OCI-LY3 (cell line): Measurements from ENCODE around the gene RAB23.

ENCODE experiments used
- H2AFZ ChIP-seq: fragments of 200-600, 300-600 bp; shearing (Covaris generic); 2 replicates; pipeline ENCODE4 v1.6.0; 2014; ENCODE audit warnings: antibody characterized with exemption, low read depth, low read length
- H3K27ac ChIP-seq: fragments of 200-600, 300-600 bp; sonication (generic); 2 replicates; pipeline ENCODE4 v1.5.1; 2014; ENCODE audit warnings: mild to moderate bottlenecking, low read length, moderate library complexity, mixed read lengths
- H3K27me3 ChIP-seq: fragments of 200-600, 300-600 bp; sonication (generic); 2 replicates; pipeline ENCODE4 v1.6.1; 2014; ENCODE audit warnings: low read depth, low read length, mixed read lengths
- H3K36me3 ChIP-seq: fragments of 200-600, 300-600 bp; sonication (generic); replicated peaks from 2 replicates; pipeline ENCODE3; 2014; ENCODE audit warnings: low read depth, low read length, mixed read lengths
- H3K4me1 ChIP-seq: fragments of 300-600, 200-600 bp; sonication (generic); 2 replicates; pipeline ENCODE4 v1.6.1; 2014; ENCODE audit warnings: low read length, mixed read lengths
- H3K4me2 ChIP-seq: fragments of 200-600, 300-600 bp; sonication (generic); 2 replicates; pipeline ENCODE4 v1.6.1; 2014; ENCODE audit warnings: low read length, mixed read lengths
- H3K4me3 ChIP-seq: fragments of 300-600, 200-600 bp; sonication (generic); 2 replicates; pipeline ENCODE4 v1.5.1; 2014; ENCODE audit warnings: antibody characterized with exemption, mild to moderate bottlenecking, low read length, moderate library complexity
- H3K79me2 ChIP-seq: fragments of 300-600, 200-600 bp; shearing (Covaris generic); 2 replicates; pipeline ENCODE4 v1.6.1; 2014; ENCODE audit warnings: mild to moderate bottlenecking, low read length, mixed read lengths
- H3K9ac ChIP-seq: fragments of 300-600, 200-600 bp; shearing (Covaris generic); 2 replicates; pipeline ENCODE4 v1.6.0; 2014; ENCODE audit warnings: mild to moderate bottlenecking, low read length, moderate library complexity
- H3K9me3 ChIP-seq: fragments of 200-600, 300-600 bp; shearing (Covaris generic); 2 replicates; pipeline ENCODE4 v1.6.1; 2014; ENCODE audit warnings: low read length, mixed read lengths; ENCODE audit not compliant: insufficient read depth
- H4K20me1 ChIP-seq: fragments of 200-600, 300-600 bp; sonication (generic); 2 replicates; pipeline ENCODE4 v1.6.1; 2016; ENCODE audit warnings: low read length, mixed read lengths; ENCODE audit not compliant: insufficient read depth
- EZH2phosphoT487 ChIP-seq: fragments of 200-600 bp; shearing (Covaris generic); IDR thresholded peaks from 2 replicates; pipeline ENCODE4 v1.6.1; 2018; ENCODE audit warnings: antibody characterized with exemption, mixed run types, low read depth
- TF ChIP-seq, protein P1 (sequence below): fragments of 200-600, 300-600 bp; sonication (generic); IDR thresholded peaks from 2 replicates; pipeline ENCODE4 v1.5.1; 2014; ENCODE audit warnings: antibody characterized with exemption, low read length, low read depth

Gene RAB23

DNA sequence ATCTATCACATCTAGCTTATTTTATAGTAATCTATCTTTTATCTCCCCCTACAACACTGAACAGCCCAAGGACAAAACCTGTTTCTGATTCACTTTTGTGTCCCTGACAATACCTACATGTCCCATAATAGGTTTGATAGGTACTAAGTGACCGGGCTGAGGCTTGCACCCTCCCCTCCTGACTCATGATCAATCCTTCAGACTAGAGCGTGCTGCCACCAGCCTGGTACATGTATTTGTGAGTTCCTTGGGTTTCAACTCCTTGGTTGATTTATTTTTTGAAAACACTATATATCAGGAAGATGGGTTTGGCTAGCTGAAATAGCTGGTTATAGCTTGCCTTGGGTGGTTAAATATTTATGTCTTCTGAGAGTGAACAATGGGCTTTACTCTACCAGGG, 41.6 kb upstream of the RAB23 start:
- no peak overlapping the region for H3K4me3 ChIP-seq
- no peaks in the 10 kb centered on the region for H3K36me3 ChIP-seq
- H3K27ac ChIP-seq: no peak overlapping the region
- H3K4me2 ChIP-seq: no peak overlapping the region
- no peak overlapping the region for H3K9ac ChIP-seq
- no peaks in the 10 kb centered on the region for H4K20me1 ChIP-seq
- H3K79me2 ChIP-seq: no peaks in the 10 kb centered on the region
- no peak for TF ChIP-seq EZH2phosphoT487
- no peaks in the 10 kb centered on the region for H3K9me3 ChIP-seq
- H3K27me3 ChIP-seq: no peaks in the 10 kb centered on the region
- H3K4me1 ChIP-seq: peaks cover 5% of the 10 kb centered on the region; the same call in 1 of the 2 replicates
- H2AFZ ChIP-seq: no peak overlapping the region

DNA sequence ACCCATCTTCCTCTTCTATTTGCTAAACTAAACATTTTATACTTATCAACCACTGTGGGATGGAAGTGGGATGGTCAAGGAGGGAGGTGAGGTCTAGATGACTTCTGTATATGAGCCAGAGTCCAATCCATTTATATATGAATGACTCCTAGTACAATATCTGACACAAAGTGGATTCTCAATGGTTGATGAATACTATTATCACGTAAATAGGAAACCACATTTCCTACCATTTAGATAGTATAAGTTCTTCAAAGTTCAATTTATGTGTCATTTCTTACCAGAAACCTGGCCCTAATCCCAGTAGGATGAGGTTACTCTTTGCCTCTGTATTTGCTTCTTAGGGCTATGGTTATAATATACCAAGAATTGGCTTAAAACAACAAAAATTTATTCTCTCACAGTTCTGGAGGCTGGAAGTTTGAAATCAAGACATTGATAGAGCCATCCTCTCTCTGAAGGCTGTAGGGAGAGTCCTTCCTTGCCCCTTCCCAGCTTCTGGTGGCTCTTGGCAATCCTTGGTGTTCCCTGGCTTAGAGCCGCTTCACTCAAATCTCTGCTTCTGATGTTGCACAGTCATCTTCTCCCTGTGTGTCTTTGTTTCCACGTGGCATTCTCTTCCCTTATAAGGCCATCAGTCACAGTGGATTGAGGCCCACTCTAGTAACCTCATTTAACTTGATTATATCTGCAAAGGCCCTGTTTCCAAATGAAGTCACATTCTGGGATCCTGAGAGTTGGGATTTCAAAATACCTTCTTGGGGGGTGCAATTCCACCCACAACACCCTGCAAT, 41.0 kb upstream of the RAB23 start:
- Histone ChIP-seq H3K9ac (no peak overlapping the region), H3K4me2 (no peak overlapping the region), H3K4me1 (peaks cover 5% of the 10 kb centered on the region; the same call in 1 of the 2 replicates)

DNA sequence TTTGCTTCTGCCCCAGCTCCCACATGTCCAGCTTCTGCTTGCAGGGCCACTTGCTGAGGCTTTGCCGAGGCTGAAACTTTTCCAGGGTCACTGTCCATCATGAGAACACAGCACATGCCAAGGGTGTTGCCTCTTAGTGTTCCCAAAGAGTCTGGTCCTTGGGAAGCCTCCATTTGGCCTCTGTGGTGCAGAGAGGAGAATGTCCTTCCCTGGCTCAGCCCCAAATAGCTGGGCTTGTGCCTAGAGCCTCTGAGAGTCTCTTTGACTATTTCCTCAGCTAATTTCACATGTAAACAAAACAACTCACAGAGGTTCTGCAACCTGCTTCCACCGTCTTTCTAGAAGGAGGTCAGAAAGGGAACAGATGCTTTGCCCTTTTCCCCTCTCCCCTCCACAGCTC, 40.4 kb upstream of the RAB23 start:
- Histone ChIP-seq H4K20me1 (no peaks in the 10 kb centered on the region), H3K9ac (no peak overlapping the region), H3K4me1 (peaks cover 5% of the 10 kb centered on the region; the same call in 1 of the 2 replicates), H3K27me3 (no peaks in the 10 kb centered on the region), H3K4me2 (no peak overlapping the region), H3K27ac (no peak overlapping the region), H3K9me3 (no peaks in the 10 kb centered on the region), H2AFZ (no peak overlapping the region), H3K36me3 (no peaks in the 10 kb centered on the region), H3K4me3 (no peak overlapping the region), H3K79me2 (no peaks in the 10 kb centered on the region)
- TF ChIP-seq EZH2phosphoT487: no peak
- TF ChIP-seq, protein P1, sequence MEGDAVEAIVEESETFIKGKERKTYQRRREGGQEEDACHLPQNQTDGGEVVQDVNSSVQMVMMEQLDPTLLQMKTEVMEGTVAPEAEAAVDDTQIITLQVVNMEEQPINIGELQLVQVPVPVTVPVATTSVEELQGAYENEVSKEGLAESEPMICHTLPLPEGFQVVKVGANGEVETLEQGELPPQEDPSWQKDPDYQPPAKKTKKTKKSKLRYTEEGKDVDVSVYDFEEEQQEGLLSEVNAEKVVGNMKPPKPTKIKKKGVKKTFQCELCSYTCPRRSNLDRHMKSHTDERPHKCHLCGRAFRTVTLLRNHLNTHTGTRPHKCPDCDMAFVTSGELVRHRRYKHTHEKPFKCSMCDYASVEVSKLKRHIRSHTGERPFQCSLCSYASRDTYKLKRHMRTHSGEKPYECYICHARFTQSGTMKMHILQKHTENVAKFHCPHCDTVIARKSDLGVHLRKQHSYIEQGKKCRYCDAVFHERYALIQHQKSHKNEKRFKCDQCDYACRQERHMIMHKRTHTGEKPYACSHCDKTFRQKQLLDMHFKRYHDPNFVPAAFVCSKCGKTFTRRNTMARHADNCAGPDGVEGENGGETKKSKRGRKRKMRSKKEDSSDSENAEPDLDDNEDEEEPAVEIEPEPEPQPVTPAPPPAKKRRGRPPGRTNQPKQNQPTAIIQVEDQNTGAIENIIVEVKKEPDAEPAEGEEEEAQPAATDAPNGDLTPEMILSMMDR: no peak

More for the DNA sequence above, 41.0 kb upstream of the RAB23 start:
- Histone ChIP-seq H3K27me3 (no peaks in the 10 kb centered on the region), H3K9me3 (no peaks in the 10 kb centered on the region), H2AFZ (no peak overlapping the region), H3K79me2 (no peaks in the 10 kb centered on the region), H3K27ac (no peak overlapping the region), H4K20me1 (no peaks in the 10 kb centered on the region), H3K36me3 (no peaks in the 10 kb centered on the region), H3K4me3 (no peak overlapping the region)
- TF ChIP-seq, protein P1: no peak
- no peak for TF ChIP-seq EZH2phosphoT487

DNA sequence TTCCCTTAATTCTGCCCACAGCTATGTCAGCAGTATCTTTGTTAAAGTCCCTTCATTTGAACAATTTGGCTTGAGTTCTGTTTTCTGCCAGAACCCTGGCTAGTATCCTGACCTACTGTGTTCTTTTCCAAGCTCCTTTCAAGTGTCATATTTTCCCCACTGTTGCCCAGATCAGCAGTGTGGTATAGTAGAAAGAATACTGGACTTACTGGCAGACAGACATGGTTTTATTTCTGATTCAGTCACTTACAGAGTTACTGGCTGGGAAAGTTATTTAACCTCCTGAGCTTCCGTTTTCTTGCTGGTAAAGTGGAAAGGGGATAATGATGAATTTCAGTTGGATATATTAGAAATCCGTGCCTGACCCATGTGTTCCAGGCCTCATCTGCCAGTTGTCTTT, 39.8 kb upstream of the RAB23 start:
- no peaks in the 10 kb centered on the region for H4K20me1 ChIP-seq
- no peak overlapping the region for H3K27ac ChIP-seq
- TF ChIP-seq EZH2phosphoT487: no peak
- TF ChIP-seq, protein P1: no peak
- H3K27me3 ChIP-seq: no peaks in the 10 kb centered on the region
- H3K4me2 ChIP-seq: no peak overlapping the region
- peaks cover 5% of the 10 kb centered on the region; the same call in 1 of the 2 replicates for H3K4me1 ChIP-seq
- no peaks in the 10 kb centered on the region for H3K9me3 ChIP-seq
- no peak overlapping the region for H3K9ac ChIP-seq
- no peaks in the 10 kb centered on the region for H3K36me3 ChIP-seq
- no peak overlapping the region for H3K4me3 ChIP-seq
- no peak overlapping the region for H2AFZ ChIP-seq
- H3K79me2 ChIP-seq: no peaks in the 10 kb centered on the region
